Neural cell (in vitro differentiated cells): ENCODE results near the gene APAF1. TPM values are rescaled to one million over a fixed set of nuclear protein-coding genes. Genes with fewer than 3 reads are reported as not detected.

Source experiments
- H2AFZ ChIP-seq: fragments of 200-600, 300-800 bp; sonication (generic), shearing (Covaris generic); 2 replicates; pipeline ENCODE4 v1.6.0; 2014; ENCODE audit warnings: low read depth, mild to moderate bottlenecking, antibody characterized with exemption, low read length, moderate library complexity
- H3F3A ChIP-seq: fragments of 200-600 bp; shearing (Covaris generic); 2 replicates; pipeline ENCODE4 v1.6.1; 2016; ENCODE audit warnings: mild to moderate bottlenecking, moderate library complexity, mixed read lengths, antibody characterized with exemption, low read length; ENCODE audit not compliant: insufficient read depth, poor library complexity, severe bottlenecking
- H3K27ac ChIP-seq: fragments of 200-600, 300-800 bp; sonication (generic), shearing (Covaris generic); 2 replicates; pipeline ENCODE4 v1.5.1; 2014; ENCODE audit warnings: mild to moderate bottlenecking, low read length, moderate library complexity
- H3K27me3 ChIP-seq: fragments of 300-800, 200-600 bp; sonication (generic), shearing (Covaris generic); 2 replicates; pipeline ENCODE4 v1.6.0; 2014; ENCODE audit warnings: mild to moderate bottlenecking, low read depth, low read length, moderate library complexity; ENCODE audit not compliant: insufficient read depth
- H3K36me3 ChIP-seq: fragments of 300-800, 200-600 bp; sonication (generic), shearing (Covaris generic); 2 replicates; pipeline ENCODE4 v1.5.1; 2014; ENCODE audit warnings: mild to moderate bottlenecking, antibody characterized with exemption, low read length, moderate library complexity; ENCODE audit not compliant: insufficient read depth
- H3K4me2 ChIP-seq: fragments of 300-800, 200-600 bp; sonication (generic), shearing (Covaris generic); 2 replicates; pipeline ENCODE4 v1.6.0; 2014; ENCODE audit warnings: mild to moderate bottlenecking, low read length
- H3K4me3 ChIP-seq: fragments of 300-800, 200-600 bp; sonication (generic), shearing (Covaris generic); 2 replicates; pipeline ENCODE4 v1.5.1; 2014; ENCODE audit warnings: mild to moderate bottlenecking, low read length, moderate library complexity
- H3K79me2 ChIP-seq: fragments of 200-600 bp; shearing (Covaris generic); replicated peaks from 2 replicates; pipeline ENCODE4 v1.6.0; 2014; ENCODE audit warnings: mild to moderate bottlenecking, low read length, moderate library complexity; ENCODE audit not compliant: insufficient read depth
- H3K9ac ChIP-seq: fragments of 300-800, 200-600 bp; sonication (generic), shearing (Covaris generic); 2 replicates; pipeline ENCODE4 v1.6.1; 2016; ENCODE audit warnings: mild to moderate bottlenecking, low read length, mixed read lengths
- H3K9me2 ChIP-seq: fragments of 200-600 bp; shearing (Covaris generic); 2 replicates; pipeline ENCODE4 v1.6.1; 2016; ENCODE audit warnings: mild to moderate bottlenecking, low read length, mixed read lengths; ENCODE audit not compliant: insufficient read depth
- H3K9me3 ChIP-seq: fragments of 200-600, 300-800 bp; sonication (generic), shearing (Covaris generic); 2 replicates; pipeline ENCODE4 v1.6.1; 2016; ENCODE audit warnings: mild to moderate bottlenecking, mixed run types, low read length, moderate library complexity, mixed read lengths
- H4K20me1 ChIP-seq: fragments of 200-600 bp; shearing (Covaris generic); 2 replicates; pipeline ENCODE4 v1.6.1; 2016; ENCODE audit warnings: mild to moderate bottlenecking, mixed run types; ENCODE audit not compliant: insufficient read depth
- EP300 ChIP-seq: fragments of 450-650 bp; conservative IDR thresholded peaks from 2 replicates; pipeline ENCODE4 v1.6.1; 2014; ENCODE audit warnings: antibody characterized with exemption, mild to moderate bottlenecking, moderate library complexity; ENCODE audit not compliant: poor library complexity, severe bottlenecking
- EZH2 ChIP-seq: fragments of 200-600, 300-800 bp; shearing (Covaris generic), sonication (generic); IDR thresholded peaks from 2 replicates; pipeline ENCODE4 v1.6.1; 2014; ENCODE audit warnings: antibody characterized with exemption, low read length, borderline replicate concordance, mild to moderate bottlenecking; ENCODE audit not compliant: insufficient read depth, poor library complexity, severe bottlenecking
- MXI1 ChIP-seq: fragments of 450-650 bp; conservative IDR thresholded peaks from 2 replicates; pipeline ENCODE4 v1.6.1; 2014; ENCODE audit warnings: antibody characterized with exemption, mild to moderate bottlenecking; ENCODE audit not compliant: poor library complexity, severe bottlenecking
- POLR2AphosphoS5 ChIP-seq: IDR thresholded peaks from 2 replicates; pipeline ENCODE4 v1.6.1; 2012
- RAD21 ChIP-seq: fragments of 450-650 bp; conservative IDR thresholded peaks from 2 replicates; pipeline ENCODE4 v1.6.1; 2014; ENCODE audit warnings: antibody characterized with exemption, mild to moderate bottlenecking, moderate library complexity
- SMC3 ChIP-seq: fragments of 450-650 bp; conservative IDR thresholded peaks from 2 replicates; pipeline ENCODE4 v1.6.1; 2014; ENCODE audit warnings: antibody characterized with exemption, mild to moderate bottlenecking, moderate library complexity; ENCODE audit not compliant: poor library complexity
- TAF1 ChIP-seq: IDR thresholded peaks from 2 replicates; pipeline ENCODE4 v1.6.1; 2012; ENCODE audit warnings: low read depth
- polyA plus RNA-seq: library from polyadenylated mRNA; depleted of rRNA; stranded (reverse); fragments of >200 nt; gene quantifications from 2 replicates; pipeline ENCODE4 v1.2.3, GENCODE V29; 2014
- TF ChIP-seq, protein P1 (sequence below): fragments of 450-650 bp; IDR thresholded peaks from 2 replicates; pipeline ENCODE4 v1.5.1; 2014; ENCODE audit warnings: antibody characterized with exemption, mild to moderate bottlenecking, moderate library complexity; ENCODE audit not compliant: poor library complexity, severe bottlenecking
- TF ChIP-seq, protein P2 (sequence below): IDR thresholded peaks from 2 replicates; pipeline ENCODE4 v1.6.1; 2012; ENCODE audit warnings: borderline replicate concordance

Gene APAF1
- polyA plus RNA-seq, 1 donor from 2014 or later = 32.2 TPM

DNA sequence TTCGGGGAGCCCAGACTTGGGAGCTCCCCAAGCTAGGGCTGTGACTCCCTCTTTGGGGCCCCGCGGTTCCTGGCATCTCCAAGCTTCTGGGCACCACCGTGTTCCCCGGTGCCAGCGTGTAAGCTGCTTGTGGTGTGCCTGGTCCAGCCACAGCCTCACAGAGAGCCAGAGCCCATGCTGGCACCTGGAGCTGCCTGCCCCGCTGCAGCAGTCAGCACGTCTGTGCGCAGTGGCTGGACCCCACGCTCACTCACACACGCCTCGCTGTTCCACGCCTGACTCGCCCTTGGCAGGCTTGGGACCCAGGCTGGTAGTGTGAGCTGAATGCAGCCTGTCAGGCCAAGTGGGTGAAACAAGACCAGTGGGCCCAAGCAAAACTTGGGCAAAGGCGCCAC, 34.5 kb downstream of the APAF1 start:
- no peak overlapping the region for H3K9ac ChIP-seq

DNA sequence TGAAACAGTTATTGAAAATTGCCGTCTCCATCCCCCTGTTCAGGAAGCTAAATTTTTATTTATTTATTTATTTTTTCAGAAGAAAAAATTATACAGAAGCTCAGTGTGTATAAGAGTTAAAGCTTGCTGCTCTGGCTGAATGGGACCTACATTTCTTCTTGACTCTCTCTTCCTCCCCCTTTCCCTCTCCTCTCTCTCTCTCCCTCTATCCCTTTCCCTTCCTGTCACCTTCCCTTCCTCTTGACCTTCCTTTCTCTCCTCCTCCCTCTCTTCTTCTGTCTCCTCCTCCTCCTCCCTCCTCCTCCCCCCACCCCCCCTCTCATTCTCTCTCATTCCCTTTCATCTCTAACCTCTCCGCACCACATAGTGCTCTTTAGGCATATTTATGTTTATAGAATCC, 39.1 kb downstream of the APAF1 start:
- H3K27ac ChIP-seq = no peak overlapping the region
- TF ChIP-seq, protein P1, sequence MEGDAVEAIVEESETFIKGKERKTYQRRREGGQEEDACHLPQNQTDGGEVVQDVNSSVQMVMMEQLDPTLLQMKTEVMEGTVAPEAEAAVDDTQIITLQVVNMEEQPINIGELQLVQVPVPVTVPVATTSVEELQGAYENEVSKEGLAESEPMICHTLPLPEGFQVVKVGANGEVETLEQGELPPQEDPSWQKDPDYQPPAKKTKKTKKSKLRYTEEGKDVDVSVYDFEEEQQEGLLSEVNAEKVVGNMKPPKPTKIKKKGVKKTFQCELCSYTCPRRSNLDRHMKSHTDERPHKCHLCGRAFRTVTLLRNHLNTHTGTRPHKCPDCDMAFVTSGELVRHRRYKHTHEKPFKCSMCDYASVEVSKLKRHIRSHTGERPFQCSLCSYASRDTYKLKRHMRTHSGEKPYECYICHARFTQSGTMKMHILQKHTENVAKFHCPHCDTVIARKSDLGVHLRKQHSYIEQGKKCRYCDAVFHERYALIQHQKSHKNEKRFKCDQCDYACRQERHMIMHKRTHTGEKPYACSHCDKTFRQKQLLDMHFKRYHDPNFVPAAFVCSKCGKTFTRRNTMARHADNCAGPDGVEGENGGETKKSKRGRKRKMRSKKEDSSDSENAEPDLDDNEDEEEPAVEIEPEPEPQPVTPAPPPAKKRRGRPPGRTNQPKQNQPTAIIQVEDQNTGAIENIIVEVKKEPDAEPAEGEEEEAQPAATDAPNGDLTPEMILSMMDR = no peak
- no peak for TF ChIP-seq TAF1
- TF ChIP-seq RAD21 = no peak
- no peak for TF ChIP-seq POLR2AphosphoS5
- TF ChIP-seq EP300 = no peak
- TF ChIP-seq SMC3 = no peak
- TF ChIP-seq, protein P2, sequence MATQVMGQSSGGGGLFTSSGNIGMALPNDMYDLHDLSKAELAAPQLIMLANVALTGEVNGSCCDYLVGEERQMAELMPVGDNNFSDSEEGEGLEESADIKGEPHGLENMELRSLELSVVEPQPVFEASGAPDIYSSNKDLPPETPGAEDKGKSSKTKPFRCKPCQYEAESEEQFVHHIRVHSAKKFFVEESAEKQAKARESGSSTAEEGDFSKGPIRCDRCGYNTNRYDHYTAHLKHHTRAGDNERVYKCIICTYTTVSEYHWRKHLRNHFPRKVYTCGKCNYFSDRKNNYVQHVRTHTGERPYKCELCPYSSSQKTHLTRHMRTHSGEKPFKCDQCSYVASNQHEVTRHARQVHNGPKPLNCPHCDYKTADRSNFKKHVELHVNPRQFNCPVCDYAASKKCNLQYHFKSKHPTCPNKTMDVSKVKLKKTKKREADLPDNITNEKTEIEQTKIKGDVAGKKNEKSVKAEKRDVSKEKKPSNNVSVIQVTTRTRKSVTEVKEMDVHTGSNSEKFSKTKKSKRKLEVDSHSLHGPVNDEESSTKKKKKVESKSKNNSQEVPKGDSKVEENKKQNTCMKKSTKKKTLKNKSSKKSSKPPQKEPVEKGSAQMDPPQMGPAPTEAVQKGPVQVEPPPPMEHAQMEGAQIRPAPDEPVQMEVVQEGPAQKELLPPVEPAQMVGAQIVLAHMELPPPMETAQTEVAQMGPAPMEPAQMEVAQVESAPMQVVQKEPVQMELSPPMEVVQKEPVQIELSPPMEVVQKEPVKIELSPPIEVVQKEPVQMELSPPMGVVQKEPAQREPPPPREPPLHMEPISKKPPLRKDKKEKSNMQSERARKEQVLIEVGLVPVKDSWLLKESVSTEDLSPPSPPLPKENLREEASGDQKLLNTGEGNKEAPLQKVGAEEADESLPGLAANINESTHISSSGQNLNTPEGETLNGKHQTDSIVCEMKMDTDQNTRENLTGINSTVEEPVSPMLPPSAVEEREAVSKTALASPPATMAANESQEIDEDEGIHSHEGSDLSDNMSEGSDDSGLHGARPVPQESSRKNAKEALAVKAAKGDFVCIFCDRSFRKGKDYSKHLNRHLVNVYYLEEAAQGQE = no peak
- no peak for TF ChIP-seq EZH2
- no peak for TF ChIP-seq MXI1
- peaks cover 15% of the 10 kb centered on the region for H3K36me3 ChIP-seq
- H3K4me2 ChIP-seq = no peak overlapping the region
- no peak overlapping the region for H3K4me3 ChIP-seq
- no peaks in the 10 kb centered on the region for H4K20me1 ChIP-seq
- no peaks in the 10 kb centered on the region for H3K9me3 ChIP-seq
- no peak overlapping the region for H3K9ac ChIP-seq
- H3F3A ChIP-seq = no peaks in the 10 kb centered on the region
- H3K79me2 ChIP-seq = no peaks in the 10 kb centered on the region
- no peaks in the 10 kb centered on the region for H3K9me2 ChIP-seq
- H2AFZ ChIP-seq = no peak overlapping the region
- H3K27me3 ChIP-seq = no peaks in the 10 kb centered on the region

More for the DNA sequence above, 34.5 kb downstream of the APAF1 start:
- Histone ChIP-seq H3K79me2 (no peaks in the 10 kb centered on the region), H3K36me3 (peaks cover 11% of the 10 kb centered on the region), H3K9me2 (no peaks in the 10 kb centered on the region), H2AFZ (no peak overlapping the region), H3K27me3 (no peaks in the 10 kb centered on the region), H3K4me3 (no peak overlapping the region), H3K27ac (no peak overlapping the region), H4K20me1 (no peaks in the 10 kb centered on the region), H3K9me3 (no peaks in the 10 kb centered on the region), H3F3A (no peaks in the 10 kb centered on the region), H3K4me2 (no peak overlapping the region)
- TF ChIP-seq, protein P1 = no peak
- TF ChIP-seq EZH2 = no peak
- TF ChIP-seq, protein P2 = no peak
- TF ChIP-seq MXI1 = no peak
- no peak for TF ChIP-seq SMC3
- TF ChIP-seq RAD21 = no peak
- no peak for TF ChIP-seq TAF1
- no peak for TF ChIP-seq POLR2AphosphoS5
- no peak for TF ChIP-seq EP300
